Fibroblast of peridontal ligament (primary cell): Measurements from ENCODE around the gene RNU4-1.
"Not testable (repeated sequence)": the region's sequence is repeated elsewhere in the genome, so short reads cannot be mapped to it uniquely, and the experiment has no call there.

ENCODE experiments used
- DNase-seq: peaks from one replicate; pipeline ENCODE4 v3.0.0-alpha.2; 2010; ENCODE audit errors: extremely low read depth

RNU4-1 gene

DNA sequence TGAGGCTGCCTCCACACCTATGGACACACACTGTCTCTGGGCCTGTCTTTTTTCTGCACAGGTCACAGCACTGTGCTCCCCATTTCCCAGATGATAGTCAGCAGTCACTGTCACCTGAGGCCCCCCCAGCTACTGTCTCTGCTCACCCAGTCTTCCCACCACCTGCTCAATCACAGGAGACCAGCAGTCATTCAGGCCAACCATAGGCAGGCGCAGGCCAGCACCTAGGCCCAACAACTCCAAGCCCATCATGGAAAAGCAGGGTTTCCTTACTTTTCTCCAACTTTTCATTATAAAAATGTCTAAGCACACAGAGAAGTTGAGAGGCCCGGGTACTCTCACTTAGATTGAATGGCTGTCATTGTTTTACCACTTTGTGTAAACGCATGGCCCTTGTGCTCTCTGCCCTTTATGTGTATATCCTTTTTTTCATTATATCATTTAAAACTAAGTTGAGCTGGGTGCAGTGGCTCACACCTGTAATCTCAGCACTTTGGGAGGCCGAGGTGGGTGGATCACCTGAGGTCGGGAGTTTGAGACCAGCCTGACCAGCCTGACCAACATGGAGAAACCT lies 34.6 kb downstream of the RNU4-1 start:
- DNase-seq, result no peak

DNA sequence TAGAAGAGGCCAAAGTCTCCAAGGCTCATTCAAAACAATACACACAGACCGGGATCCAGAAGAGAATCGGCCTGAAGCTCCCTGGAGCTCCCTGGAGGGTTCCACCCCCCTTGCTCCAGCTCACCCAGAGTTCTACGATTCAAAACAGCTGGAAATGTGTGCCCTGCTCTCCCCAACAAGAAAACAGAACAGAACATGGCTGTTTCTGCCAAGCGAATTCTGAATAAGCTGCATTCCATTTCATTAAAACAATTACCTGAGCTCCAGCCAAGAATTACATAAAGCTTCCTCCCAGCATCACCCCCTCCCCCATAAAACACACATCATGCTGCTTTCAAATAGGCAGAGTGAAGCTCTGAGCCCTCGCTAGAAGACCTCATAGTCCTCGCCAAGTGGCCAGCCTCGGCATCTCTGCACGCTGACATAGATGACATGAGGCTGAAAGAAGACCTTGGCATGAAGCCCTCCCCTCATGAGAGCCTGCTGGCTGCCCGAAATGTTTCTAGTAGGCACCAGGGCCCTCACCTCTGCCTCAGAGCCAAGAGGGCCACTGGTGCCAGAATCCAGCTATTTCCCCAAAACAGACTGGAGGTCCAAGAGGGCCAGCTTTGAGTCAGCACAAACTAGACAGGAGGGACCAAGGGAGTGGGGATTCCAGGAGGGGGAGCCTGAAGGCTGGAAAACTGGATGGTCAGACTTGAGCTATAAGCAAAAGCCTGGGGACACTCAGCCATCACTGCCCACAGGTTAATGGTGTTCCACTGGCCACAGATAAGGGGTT lies 35.8 kb downstream of the RNU4-1 start:
- DNase-seq, result peak; percentile 98

DNA sequence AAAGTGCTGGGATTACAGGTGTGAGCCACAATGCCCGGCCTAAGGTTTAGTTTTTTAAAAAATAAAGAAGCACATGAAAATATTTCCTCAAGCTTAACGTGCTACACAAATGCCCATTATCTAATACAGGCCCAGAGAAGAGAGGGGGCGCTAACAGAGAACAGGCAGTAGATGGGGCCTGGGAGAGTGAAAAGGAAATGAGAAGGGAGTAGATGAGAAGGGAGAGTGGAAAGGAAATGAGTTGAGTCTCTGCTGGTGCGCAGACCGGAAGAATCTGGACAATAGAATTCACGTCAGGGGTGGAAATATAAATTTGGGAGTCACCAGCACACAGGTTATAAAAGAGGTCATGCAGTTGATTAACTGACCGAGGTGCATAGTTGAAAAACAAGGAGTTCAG lies 38.2 kb downstream of the RNU4-1 start:
- no peak for DNase-seq

DNA sequence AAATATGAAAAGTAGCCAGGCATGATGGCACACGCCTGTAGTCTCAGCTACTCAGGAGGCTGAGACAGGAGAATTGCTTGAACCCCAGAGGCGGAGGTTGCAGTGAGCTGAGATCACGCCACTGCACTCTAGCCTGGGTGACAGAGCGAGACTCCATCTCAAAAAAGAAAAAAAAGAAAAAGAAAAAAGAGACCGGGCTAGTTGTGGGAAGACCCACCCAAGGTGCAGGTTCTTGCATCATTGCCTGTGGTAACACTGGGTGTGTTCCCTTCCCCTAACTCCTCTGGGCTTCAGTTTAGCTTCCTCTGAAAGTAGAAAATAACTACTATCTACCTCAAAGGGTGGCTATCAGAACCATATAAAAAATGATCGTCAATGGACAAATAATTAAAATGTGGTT lies 39.7 kb downstream of the RNU4-1 start:
- not testable (repeated sequence) for DNase-seq

DNA sequence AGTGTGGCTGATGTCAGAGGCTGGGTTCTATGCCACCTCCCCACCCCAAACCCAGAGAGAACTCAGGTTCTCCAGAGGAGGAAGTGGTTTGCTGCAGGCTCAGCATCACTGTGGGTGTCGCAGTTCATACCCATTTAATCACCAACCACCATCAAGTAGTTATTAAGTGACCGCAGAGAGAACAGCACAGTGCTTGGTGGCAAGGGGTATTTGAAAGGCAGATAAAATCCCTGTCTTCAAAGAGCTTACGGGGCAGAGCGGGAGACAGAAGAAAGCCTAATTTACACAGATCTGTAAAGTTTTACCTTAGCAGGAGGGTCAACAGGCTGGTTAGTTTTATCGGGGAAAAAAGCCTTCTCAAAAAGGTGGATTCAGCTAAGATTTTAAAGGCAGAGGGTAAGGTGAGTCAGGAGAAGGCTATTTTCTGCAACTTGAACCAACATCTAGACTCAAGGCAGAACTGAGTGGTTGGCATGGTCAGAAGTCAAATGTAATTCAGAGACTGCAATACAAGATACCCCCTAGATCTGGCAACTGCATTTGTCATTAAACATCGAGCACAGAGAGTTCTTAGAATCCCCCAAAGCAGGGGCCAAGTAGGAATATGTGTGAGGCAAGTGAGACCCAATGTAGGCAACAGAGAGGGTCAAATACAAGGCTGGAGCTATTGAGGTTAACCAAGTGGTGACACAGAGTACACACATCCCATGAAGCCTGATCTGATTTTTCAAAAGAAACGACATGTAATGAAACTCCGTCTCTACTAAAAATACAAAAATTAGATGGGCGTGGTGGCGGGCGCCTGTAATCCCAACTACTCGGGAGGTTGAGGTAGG lies 40.7 kb downstream of the RNU4-1 start:
- no peak for DNase-seq

DNA sequence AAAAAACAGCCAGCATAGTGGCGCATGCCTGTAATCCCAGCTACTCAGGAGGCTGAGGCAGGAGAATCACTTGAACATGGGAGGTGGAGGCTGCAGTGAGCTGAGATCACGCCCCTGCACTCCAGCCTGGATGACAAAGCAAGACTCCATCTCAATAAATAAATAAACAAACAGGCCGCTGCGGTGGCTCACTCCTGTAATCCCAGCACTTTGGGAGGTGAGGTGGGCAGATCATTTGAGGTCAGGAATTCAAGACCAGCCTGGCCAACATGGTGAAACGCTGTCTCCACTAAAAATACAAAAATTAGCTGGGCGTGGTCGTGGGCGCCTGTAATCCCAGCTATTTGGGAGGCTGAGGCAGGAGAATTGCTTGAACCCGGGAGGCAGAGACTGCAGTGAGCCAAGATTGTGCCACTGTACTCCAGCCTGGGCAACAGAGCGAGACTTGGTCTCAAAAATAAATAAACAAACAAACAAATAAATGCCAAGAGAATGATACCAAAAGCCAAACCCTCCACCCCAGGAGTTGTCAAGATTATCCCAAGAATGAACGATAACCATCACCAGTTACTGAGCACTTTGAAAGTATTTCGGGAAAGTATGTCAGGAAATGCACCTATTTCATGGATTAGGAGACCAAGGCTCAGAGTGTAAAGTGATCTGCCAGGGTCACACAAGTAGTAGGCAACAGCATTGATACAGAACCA lies 41.5 kb downstream of the RNU4-1 start:
- DNase-seq, result not testable (repeated sequence)

DNA sequence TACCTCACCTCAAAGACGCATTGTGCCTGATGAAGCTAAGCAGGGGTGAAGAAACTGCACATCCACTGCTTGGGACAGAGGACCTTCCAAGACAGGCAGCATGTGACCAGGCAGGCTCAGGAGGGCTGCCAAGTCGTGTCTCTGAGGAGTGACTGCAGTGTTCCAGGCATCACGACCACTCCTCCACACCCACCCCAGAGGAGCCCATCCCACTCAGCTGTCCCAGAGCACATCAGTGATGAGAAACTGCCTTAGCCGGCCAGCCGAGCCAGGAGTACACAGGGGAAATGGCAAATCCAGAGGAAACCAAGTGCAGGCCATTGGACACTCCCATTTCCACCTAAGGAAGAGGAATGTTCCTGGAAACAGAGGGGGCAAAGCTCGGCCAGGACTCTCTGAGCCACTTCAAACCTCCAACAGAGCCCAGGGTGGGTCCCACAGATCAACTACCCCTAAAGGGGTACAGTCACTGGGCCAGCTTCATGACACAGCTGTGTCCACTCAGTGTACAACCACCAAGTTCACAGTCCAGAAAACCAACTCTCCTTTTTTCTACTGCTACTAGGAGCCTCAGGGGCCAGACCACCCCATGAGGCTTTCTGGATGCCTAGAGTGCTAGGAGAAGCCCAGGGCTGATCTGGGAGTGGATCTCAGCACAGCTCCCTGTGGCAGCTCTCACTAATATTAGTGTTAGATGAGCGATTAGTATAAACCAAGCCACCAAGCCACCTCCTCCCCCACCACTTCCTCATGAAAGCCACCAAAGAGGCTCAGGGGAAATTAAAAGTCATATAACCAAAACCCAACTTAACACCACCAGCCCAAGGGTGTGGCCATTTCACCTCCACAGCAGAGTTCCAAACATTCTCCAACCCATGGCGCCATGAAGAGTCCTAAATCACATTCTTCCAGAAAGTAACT lies 42.9 kb downstream of the RNU4-1 start:
- DNase-seq, result no peak

DNA sequence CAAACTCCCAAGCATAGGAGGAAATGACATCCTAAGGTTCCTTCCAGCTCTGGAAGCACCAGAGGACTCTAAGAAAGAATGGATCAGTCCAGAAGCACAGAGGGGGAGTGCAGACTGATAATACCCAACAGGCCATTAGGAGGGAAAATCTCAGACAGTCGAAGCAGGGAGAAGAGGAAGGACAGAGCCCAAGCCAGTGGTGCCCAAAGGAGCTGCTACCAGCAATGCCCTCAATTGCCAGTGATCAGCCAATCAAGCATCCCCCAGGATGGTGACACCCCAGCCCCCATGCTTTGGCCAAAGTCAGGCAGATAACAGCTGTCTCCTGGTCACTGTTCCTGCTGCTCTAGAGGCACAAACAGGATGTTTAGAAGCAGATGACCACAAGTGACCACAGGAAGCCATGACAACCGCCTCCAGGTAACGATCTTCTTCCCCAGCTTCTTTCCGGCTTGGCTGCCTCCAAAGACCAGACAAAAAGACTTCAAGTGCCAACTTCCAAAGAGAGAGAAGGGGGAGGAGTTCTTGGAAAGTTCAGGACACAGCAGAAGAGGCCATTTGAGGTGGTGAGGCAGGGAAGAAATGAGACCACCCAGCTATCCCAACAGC lies 43.7 kb downstream of the RNU4-1 start:
- no peak for DNase-seq

DNA sequence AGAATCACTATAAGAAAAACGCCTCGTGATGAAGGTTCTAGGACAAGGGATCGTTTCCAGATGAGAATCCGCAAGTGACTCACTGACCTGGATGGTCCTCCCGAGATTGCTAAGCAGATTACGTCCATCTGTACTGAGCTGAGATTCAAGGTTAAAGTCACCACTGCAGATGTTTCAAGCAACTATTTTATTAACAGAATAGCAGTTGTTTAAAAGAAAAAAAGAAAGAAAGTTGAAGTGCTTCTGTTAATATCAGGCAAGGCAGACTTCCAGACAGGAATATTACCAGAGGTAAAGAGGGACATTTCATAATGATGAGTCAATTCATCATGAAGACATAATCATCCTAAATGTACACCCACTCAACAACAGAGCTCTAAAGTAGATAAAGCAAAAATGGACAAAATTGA lies 45.4 kb downstream of the RNU4-1 start:
- DNase-seq, result peak; percentile 70

DNA sequence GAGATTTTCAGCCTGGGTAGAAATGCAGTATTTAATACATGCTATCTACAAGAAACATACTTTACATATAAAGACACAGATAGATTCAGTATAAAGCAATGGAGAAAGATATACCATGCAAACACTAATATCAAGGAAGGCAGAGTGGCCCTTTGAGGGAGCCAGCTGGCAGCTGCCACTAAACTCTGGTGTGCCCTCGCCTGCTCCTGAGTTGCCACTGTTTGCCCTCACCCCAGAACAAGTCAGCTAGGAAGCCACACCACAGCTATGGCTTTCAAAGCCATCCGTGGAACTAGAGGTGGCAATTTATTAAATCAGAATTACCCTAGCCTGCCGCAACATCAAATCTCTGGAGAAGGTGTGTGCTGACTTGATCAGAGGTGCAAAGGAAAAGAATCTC lies 45.9 kb downstream of the RNU4-1 start:
- no peak for DNase-seq

DNA sequence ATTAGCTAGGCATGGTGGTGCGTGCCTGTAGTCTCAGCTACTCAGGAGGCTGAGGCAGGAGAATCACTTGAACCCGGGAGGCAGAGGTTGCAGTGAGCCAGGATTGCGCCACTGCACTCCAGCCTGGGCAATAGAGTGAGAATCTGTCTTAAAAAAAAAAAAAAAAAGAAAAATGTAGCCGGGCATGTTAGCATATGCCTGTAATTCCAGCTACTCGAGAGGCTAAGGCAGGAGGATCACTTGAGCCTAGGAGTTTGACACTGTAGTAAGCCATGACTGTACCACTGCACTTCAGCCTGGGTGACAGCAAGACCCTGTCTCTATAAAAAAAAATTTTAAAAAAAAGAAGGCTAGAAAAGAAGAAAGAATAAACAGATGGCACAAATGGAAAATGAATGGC lies 46.3 kb downstream of the RNU4-1 start:
- not testable (repeated sequence) for DNase-seq
